Pancreas (tissue), 10 donors: ENCODE results near the gene RHOA. TPM values are rescaled to one million over a fixed set of nuclear protein-coding genes. Genes with fewer than 3 reads are reported as not detected.
A peak's percentile ranks its signal among the peaks of the same experiment; 100 is the strongest.

Experiments
- ATAC-seq, 4 donors: fragments of 200-7000 bp; cut with Tn5 transposase; one replicate each; pipeline versions ENCODE4 v1.8.0 to v1.9.1; 2020; ENCODE audit warnings: mild to moderate bottlenecking in 4 of 4, moderate library complexity in 4 of 4
- DNase-seq, 6 donors: peaks; one replicate each; pipeline ENCODE4 v3.0.0-alpha.2; 2020
- FAIRE-seq: peaks from 2 replicates; lab custom pipeline; 2012; peaks lifted over from hg19 to GRCh38; lab: Jason Lieb, UNC
- H3K27ac ChIP-seq, 4 donors: fragments of 200-600 bp; sonication (generic); 1 replicate in 3 of 4; 2 replicates in 1 of 4; pipeline versions ENCODE4 v1.5.0 to v1.8.0; 2020
- H3K27me3 ChIP-seq, 4 donors: fragments of 200-600 bp; one replicate each; pipeline ENCODE4 v1.8.0; 2021
- H3K36me3 ChIP-seq, 3 donors: fragments of 200-600 bp; sonication (generic) in 1 of 3; one replicate each; pipeline versions ENCODE4 v1.5.0 to v1.8.0; 2020 to 2021
- H3K4me1 ChIP-seq, 3 donors: fragments of 200-600 bp; one replicate each; pipeline ENCODE4 v1.8.0; 2021
- H3K4me3 ChIP-seq, 4 donors: fragments of 200-600 bp; sonication (generic) in 2 of 4; one replicate each; pipeline versions ENCODE4 v1.5.0 to v1.8.0; 2020 to 2021
- H3K9me3 ChIP-seq, 4 donors: fragments of 200-600 bp; one replicate each; pipeline ENCODE4 v1.8.0; 2021
- WGBS, 2 donors: extraction: QIAGEN DNeasy Blood & Tissue Kit; methylation state at CpG; one replicate each; pipeline ENCODE4 v1.1.7; 2013; 5-methylcytosine and 5-hydroxymethylcytosine counted together
- intact Hi-C, 3 donors: fragments of 100-400 bp; cut with DNase I; formaldehyde crosslinking; loops; one replicate each; pipeline versions ENCODE4 v1.11.1 to v1.14.2; 2022
- polyA plus RNA-seq, 2 donors: library from polyadenylated mRNA; stranded (reverse); fragments of 200-250 nt; gene quantifications; one replicate each; pipeline ENCODE4 v1.2.3, GENCODE V29; 2013
- total RNA-seq, 6 donors: library from RNA; stranded (reverse); fragmentation: NEBNext Ultra II Directional in 4 of 6; extraction: Animal tissue kit (Norgen Biotek cat#: 25700) in 4 of 6; gene quantifications; one replicate each; pipeline versions ENCODE4 v1.2.1 to v1.2.4, GENCODE V29; 2021 to 2023
- TF ChIP-seq, protein P1 (sequence below), 4 donors: fragments of 200-600 bp; sonication (generic) in 3 of 4; IDR thresholded peaks; one replicate each; pipeline versions ENCODE4 v1.5.0 to v1.8.0; 2021; ENCODE audit warnings: antibody characterized with exemption in 4 of 4
- donor health status: healthy with polysubstance abuse.
- donor health status: DM: no; HTN: no; CAD: no; lungs with moderate emphysema.
- donor health status: DM: no; HTN: no; CAD: no.
- donor health status: control.
- donor health status: control.
- donor health status: Bipolar disorder and iron deficiency.
- donor health status: DM: yes; HTN: yes; CAD: no.
- donor health status: DM: no; HTN: no; CAD: no.
- donor health status: DM: no; HTN: no; CAD: no.
- donor health status: DM: yes; HTN: yes; CAD: no.

The RHOA gene
- total and polyA plus RNA-seq, 8 donors = 77.8 to 209 (median 138) TPM

DNA sequence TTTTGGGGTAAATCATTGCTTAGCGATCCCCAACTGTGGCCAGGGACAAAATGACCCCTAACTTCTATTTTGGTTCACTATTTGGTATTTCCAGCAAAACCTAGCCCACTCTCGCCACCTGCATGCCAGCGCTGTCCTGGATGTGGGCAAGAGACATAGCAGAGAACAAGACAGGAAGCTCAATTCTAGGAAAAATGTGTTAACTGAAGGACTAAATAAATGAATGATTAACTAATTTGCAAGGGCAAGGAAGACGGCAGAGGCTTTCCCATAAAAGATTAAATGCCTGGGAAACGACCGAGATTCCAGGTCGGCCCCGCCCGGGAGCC is 16.9 kb upstream of the RHOA start:
- intact Hi-C loops = no loop called here
- H3K27me3 ChIP-seq = no peaks in the 10 kb centered on the region
- H3K9me3 ChIP-seq = no peaks in the 10 kb centered on the region
- H3K36me3 ChIP-seq = peaks cover 0 to 6% (median 0%) of the 10 kb centered on the region in 3 donors
- peaks cover 0 to 5% (median under 1%) of the 10 kb centered on the region in 3 donors for H3K4me1 ChIP-seq
- TF ChIP-seq, protein P1, sequence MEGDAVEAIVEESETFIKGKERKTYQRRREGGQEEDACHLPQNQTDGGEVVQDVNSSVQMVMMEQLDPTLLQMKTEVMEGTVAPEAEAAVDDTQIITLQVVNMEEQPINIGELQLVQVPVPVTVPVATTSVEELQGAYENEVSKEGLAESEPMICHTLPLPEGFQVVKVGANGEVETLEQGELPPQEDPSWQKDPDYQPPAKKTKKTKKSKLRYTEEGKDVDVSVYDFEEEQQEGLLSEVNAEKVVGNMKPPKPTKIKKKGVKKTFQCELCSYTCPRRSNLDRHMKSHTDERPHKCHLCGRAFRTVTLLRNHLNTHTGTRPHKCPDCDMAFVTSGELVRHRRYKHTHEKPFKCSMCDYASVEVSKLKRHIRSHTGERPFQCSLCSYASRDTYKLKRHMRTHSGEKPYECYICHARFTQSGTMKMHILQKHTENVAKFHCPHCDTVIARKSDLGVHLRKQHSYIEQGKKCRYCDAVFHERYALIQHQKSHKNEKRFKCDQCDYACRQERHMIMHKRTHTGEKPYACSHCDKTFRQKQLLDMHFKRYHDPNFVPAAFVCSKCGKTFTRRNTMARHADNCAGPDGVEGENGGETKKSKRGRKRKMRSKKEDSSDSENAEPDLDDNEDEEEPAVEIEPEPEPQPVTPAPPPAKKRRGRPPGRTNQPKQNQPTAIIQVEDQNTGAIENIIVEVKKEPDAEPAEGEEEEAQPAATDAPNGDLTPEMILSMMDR (IDR thresholded peaks at IDR 0.05) = no peak
- H3K4me3 ChIP-seq = peak overlapping the region; percentile 21 to 72 (median 64)
- ATAC-seq = peak in 2 of 4 donors; percentile 15 to 29
- DNase-seq = no peak
- 4 to 5% methylated on average over 9 of the region's 9 CpGs for WGBS, 2 donors
- FAIRE-seq = no peak
- peak overlapping the region; percentile 86 to 93 (median 87) for H3K27ac ChIP-seq

- 92 to 96% methylated on average over 2 of the region's 2 CpGs for WGBS, 2 donors
- Histone ChIP-seq H3K36me3 (peaks cover 0 to 6% (median 0%) of the 10 kb centered on the region in 3 donors), H3K27me3 (no peaks in the 10 kb centered on the region), H3K4me3 (no peak overlapping the region), H3K4me1 (peaks cover 7 to 16% (median 11%) of the 10 kb centered on the region in 3 donors), H3K9me3 (no peaks in the 10 kb centered on the region), H3K27ac (no peak overlapping the region)
- ATAC-seq (no peak), DNase-seq (no peak), FAIRE-seq (no peak)
- intact Hi-C loops = no loop called here
- TF ChIP-seq, protein P1 (IDR thresholded peaks at IDR 0.05) = no peak
Observed at GRCh38 chr3:49427586-49427985, 15.8 kb upstream of the RHOA start.

DNA sequence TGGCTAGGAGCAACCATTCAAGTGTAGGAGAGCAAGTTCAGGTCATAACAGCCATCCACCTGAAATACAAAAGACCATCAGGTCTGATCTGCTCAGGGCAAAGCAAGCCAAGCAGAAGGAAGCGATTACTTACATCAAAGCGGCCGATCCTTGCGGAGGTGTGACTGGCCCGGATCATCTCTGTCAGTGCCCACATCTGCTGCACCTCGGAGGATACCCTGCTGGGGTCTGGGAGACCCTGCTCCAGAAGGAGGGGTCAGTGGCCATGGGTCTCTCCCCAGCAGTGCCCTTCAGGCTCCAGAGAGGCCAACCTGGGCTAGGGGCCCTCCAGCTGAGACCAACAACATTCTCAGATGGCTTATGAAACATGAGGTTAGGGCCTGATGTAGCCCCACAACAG is 13.0 kb upstream of the RHOA start:
- peaks cover 7 to 25% (median 12%) of the 10 kb centered on the region in 3 donors for H3K4me1 ChIP-seq
- TF ChIP-seq, protein P1 (IDR thresholded peaks at IDR 0.05) = no peak
- FAIRE-seq (no peak), DNase-seq (no peak), ATAC-seq (no peak)
- peaks cover 0 to 6% (median 0%) of the 10 kb centered on the region in 3 donors for H3K36me3 ChIP-seq
- WGBS, 2 donors = 92 to 95% methylated on average over 6 of the region's 6 CpGs
- H3K27ac ChIP-seq = no peak overlapping the region
- H3K27me3 ChIP-seq = no peaks in the 10 kb centered on the region
- intact Hi-C loops = no loop called here
- no peak overlapping the region for H3K4me3 ChIP-seq
- no peaks in the 10 kb centered on the region for H3K9me3 ChIP-seq

DNA sequence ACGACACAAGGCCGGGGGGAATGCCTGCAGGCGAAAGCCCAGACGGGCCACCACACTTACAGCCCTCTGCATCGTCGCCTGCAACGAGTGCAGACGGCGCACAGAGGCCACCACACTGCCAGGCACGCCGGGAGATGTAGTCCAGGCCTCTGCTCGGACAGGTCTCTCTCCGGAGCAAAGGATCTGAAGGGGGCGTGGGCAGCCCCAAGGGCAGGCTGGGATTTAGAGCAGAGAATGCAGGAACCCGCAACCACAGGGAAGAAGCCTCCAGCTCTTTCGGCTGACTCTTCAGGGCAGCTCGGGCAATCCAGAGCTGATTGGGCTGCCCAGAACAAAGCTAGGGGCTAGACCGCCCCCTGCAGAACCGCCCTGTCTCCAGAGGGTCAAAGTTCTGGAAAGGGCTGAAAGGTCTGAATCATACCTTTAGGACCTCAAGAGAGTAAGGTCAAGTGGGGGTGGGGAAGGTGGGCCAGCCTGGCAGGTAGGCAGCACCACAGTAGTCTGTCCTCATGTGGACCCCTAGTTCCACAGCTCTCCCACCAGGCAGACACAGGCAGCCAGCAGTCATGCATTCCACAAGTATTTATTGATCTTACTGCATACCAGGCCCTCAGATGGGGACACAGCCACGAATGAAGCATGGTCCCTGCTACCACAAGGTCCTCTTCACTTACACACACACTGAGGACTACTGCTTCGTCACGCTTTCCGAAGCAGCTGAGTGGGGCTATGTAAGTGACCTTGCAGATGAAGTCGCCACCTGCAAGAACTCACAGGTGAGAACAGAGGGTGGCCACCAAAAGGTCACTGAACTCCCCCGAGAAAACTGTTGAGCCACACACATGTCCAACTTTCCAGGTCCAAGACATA is 10.8 kb upstream of the RHOA start, which contains the start of gene AMT:
Gene AMT, minus strand, starts transcription at position 95 of the 870 bp plus-strand sequence. Its CDS starts 23 bp downstream, at position 72.
- TF ChIP-seq, protein P1 (IDR thresholded peaks at IDR 0.05) = no peak
- FAIRE-seq (no peak), DNase-seq (peak; percentile 75 to 93 (median 78)), ATAC-seq (peak; percentile 86 to 93 (median 92))
- 10 to 21% methylated on average over 25 of the region's 25 CpGs for WGBS, 2 donors
- Histone ChIP-seq H3K27ac (peak within 1 kb of the TSS; percentile 52 to 69 (median 59)), H3K4me3 (peak within 1 kb of the TSS; percentile 16 to 56 (median 41)), H3K27me3 (no peaks in the 10 kb centered on the region), H3K4me1 (peaks cover 7 to 20% (median 12%) of the 10 kb centered on the region in 3 donors), H3K9me3 (no peaks in the 10 kb centered on the region), H3K36me3 (peaks cover 0 to 6% (median 0%) of the 10 kb centered on the region in 3 donors)
- intact Hi-C loops = no loop called here
